ENCODE measurements around the gene BCL2L14. TPM values are rescaled to one million over a fixed set of nuclear protein-coding genes. Genes with fewer than 3 reads are reported as not detected.

BCL2L14 gene
- total RNA-seq, 1 experiment from 2014 or later, result 0.30 TPM

DNA sequence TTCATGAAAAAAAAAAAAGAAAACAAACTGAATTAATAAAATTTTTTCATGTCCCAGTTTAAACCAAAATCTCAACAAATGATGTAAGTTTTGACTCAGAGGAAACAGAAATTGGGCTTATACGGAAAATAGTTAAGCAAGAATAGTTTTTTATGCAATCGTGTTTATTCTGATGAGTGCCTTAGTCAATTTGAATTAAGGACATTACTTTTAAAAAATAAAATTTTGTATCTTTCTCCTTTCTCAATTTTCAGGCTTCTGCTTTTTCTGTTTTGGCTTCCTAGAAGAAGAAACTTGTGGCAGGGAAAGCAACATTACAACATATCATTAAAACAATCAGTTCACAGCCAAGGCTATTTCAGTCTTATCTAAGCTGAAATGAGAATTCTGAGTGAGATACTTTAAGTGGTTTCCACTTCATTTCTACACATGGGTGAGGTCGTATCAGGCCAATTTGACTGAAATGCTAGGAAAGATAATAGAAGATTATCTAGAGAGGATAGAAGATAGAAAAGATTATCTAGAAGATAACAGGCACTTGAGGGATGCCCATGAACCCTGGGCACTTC, 52.4 kb downstream of the BCL2L14 start:
- ATAC-seq, result no peak
- no peaks in the 10 kb centered on the region for H3K27me3 ChIP-seq (ENCODE audit: insufficient read depth, low read length)
- no peaks in the 10 kb centered on the region for H3K9me3 ChIP-seq (ENCODE audit: control insufficient read depth in 1 of 2, insufficient read depth in 1 of 2, low read depth in 1 of 2, low read length in 2 of 2)
- no peak for DNase-seq (ENCODE audit: low read depth, low spot score)
- H3K79me2 ChIP-seq (ENCODE audit: insufficient read depth, low read length), result no peaks in the 10 kb centered on the region
- ChIA-PET RAD21 (ENCODE audit: low non-redundant PET in 1 of 2, low total read pairs in 2 of 2, uncharacterized antibody in 2 of 2, unreplicated experiment in 2 of 2) (no interaction called here), CTCF (no interaction called here), POLR2A (no interaction called here)
- no peak overlapping the region for H3K27ac ChIP-seq (ENCODE audit: low read depth, low read length)
- no peaks in the 10 kb centered on the region for H3K4me1 ChIP-seq (ENCODE audit: control insufficient read depth in 1 of 2, insufficient read depth in 2 of 2, low read length in 2 of 2)
- H3K36me3 ChIP-seq (ENCODE audit: control insufficient read depth in 1 of 2, insufficient read depth in 2 of 2, low read length in 2 of 2), result peaks cover 3 to 10% of the 10 kb centered on the region in 2 experiments; a peak in 3 of 4 replicates
- H2AFZ ChIP-seq (ENCODE audit: low read depth, low read length, poor library complexity, severe bottlenecking), result no peak overlapping the region
- H3K9me2 ChIP-seq (ENCODE audit: insufficient read depth), result no peaks in the 10 kb centered on the region
- no peak overlapping the region for H3K4me3 ChIP-seq (replicated peaks in 1 of 2; ENCODE audit: low read depth in 1 of 2, low read length in 2 of 2)
- no TSS peak for BruUV-seq (replicated peaks)
- TF ChIP-seq CBX3 (IDR thresholded peaks at IDR 0.05; ENCODE audit: low read depth), result no peak
- TF ChIP-seq, protein P1, sequence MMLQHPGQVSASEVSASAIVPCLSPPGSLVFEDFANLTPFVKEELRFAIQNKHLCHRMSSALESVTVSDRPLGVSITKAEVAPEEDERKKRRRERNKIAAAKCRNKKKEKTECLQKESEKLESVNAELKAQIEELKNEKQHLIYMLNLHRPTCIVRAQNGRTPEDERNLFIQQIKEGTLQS (IDR thresholded peaks at IDR 0.05), result no peak
- TF ChIP-seq POLR2A (IDR thresholded peaks at IDR 0.05; ENCODE audit: borderline replicate concordance, extremely low read depth, insufficient read depth, insufficient read length), result no peak
- TF ChIP-seq EGR1 (IDR thresholded peaks at IDR 0.05; ENCODE audit: low read depth), result no peak
- TF ChIP-seq FOSL1 (IDR thresholded peaks at IDR 0.05; ENCODE audit: low read depth), result no peak
- no peak for TF ChIP-seq TCF7L2 (IDR thresholded peaks at IDR 0.05; ENCODE audit: borderline replicate concordance, extremely low read depth, insufficient read depth, insufficient read length)
- no peak for TF ChIP-seq SP1 (IDR thresholded peaks at IDR 0.05; ENCODE audit: low read depth)
- no peak for TF ChIP-seq ZNF274 (IDR thresholded peaks at IDR 0.05; ENCODE audit: low read depth, low read length)
- TF ChIP-seq ELF1 (IDR thresholded peaks at IDR 0.05; ENCODE audit: borderline replicate concordance, low read depth), result no peak
- TF ChIP-seq CEBPB (IDR thresholded peaks at IDR 0.05; ENCODE audit: low read depth), result no peak
- TF ChIP-seq SRF (IDR thresholded peaks at IDR 0.05; ENCODE audit: low read depth), result no peak
- no peak for TF ChIP-seq ZFX (IDR thresholded peaks at IDR 0.05)
- intact Hi-C loops (cut with micrococcal nuclease), result no loop called here
- no peak overlapping the region for H3K9ac ChIP-seq (ENCODE audit: low read length)
- H4K20me1 ChIP-seq (ENCODE audit: insufficient read depth), result no peaks in the 10 kb centered on the region
- H3K4me2 ChIP-seq (ENCODE audit: low read length), result no peak overlapping the region

DNA sequence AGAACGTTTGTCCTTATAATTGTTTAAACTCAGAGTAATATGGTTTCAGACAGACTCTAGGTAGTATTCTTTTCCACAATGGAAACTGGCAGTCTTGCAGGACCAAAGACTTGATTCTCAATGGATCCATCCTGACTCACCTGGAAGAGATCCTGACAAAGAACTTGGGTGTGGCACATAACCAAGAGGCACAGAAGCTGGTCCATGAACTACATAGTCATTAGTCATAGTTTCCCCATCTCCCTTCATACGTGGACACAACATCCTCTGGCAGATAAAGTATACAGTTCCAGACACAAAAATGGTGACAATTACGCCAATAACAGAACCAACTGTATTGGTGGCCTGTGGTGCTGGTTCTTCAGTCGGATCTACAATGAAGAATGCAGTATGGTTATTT, 55.8 kb downstream of the BCL2L14 start:
- Histone ChIP-seq H3K27ac (ENCODE audit: low read depth, low read length) (no peak overlapping the region), H3K4me1 (ENCODE audit: control insufficient read depth in 1 of 2, insufficient read depth in 2 of 2, low read length in 2 of 2) (no peaks in the 10 kb centered on the region), H3K27me3 (ENCODE audit: insufficient read depth, low read length) (no peaks in the 10 kb centered on the region), H3K9me3 (ENCODE audit: control insufficient read depth in 1 of 2, insufficient read depth in 1 of 2, low read depth in 1 of 2, low read length in 2 of 2) (no peaks in the 10 kb centered on the region), H3K4me3 (replicated peaks in 1 of 2; ENCODE audit: low read depth in 1 of 2, low read length in 2 of 2) (no peak overlapping the region), H2AFZ (ENCODE audit: low read depth, low read length, poor library complexity, severe bottlenecking) (no peak overlapping the region), H3K36me3 (ENCODE audit: control insufficient read depth in 1 of 2, insufficient read depth in 2 of 2, low read length in 2 of 2) (peaks cover 3 to 9% of the 10 kb centered on the region in 2 experiments; a peak in 3 of 4 replicates), H3K4me2 (ENCODE audit: low read length) (no peak overlapping the region), H4K20me1 (ENCODE audit: insufficient read depth) (no peaks in the 10 kb centered on the region), H3K9me2 (ENCODE audit: insufficient read depth) (no peaks in the 10 kb centered on the region), H3K79me2 (ENCODE audit: insufficient read depth, low read length) (no peaks in the 10 kb centered on the region), H3K9ac (ENCODE audit: low read length) (no peak overlapping the region)
- ChIA-PET CTCF (no interaction called here), RAD21 (ENCODE audit: low non-redundant PET in 1 of 2, low total read pairs in 2 of 2, uncharacterized antibody in 2 of 2, unreplicated experiment in 2 of 2) (interaction anchor here in 1 of 2 experiments (0.7 kb wide), 1 partner anchor 158 kb away, joined by 3 read pairs; no protein-coding TSS in a partner anchor), POLR2A (no interaction called here)
- TF ChIP-seq TCF7L2 (IDR thresholded peaks at IDR 0.05; ENCODE audit: borderline replicate concordance, extremely low read depth, insufficient read depth, insufficient read length) (no peak), CBX3 (IDR thresholded peaks at IDR 0.05; ENCODE audit: low read depth) (no peak), CEBPB (IDR thresholded peaks at IDR 0.05; ENCODE audit: low read depth) (no peak), ZFX (IDR thresholded peaks at IDR 0.05) (no peak), SIN3A (IDR thresholded peaks at IDR 0.05; ENCODE audit: low read depth) (no peak), EGR1 (IDR thresholded peaks at IDR 0.05; ENCODE audit: low read depth) (no peak), YY1 (IDR thresholded peaks at IDR 0.05; ENCODE audit: extremely low read depth, insufficient replicate concordance, low read depth, low read length) (no peak), JUND (IDR thresholded peaks at IDR 0.05) (no peak), SRF (IDR thresholded peaks at IDR 0.05; ENCODE audit: low read depth) (no peak), EZH2phosphoT487 (IDR thresholded peaks at IDR 0.05; ENCODE audit: borderline replicate concordance) (no peak), RAD21 (IDR thresholded peaks at IDR 0.05; ENCODE audit: low read depth) (no peak)
- TF ChIP-seq, protein P2, sequence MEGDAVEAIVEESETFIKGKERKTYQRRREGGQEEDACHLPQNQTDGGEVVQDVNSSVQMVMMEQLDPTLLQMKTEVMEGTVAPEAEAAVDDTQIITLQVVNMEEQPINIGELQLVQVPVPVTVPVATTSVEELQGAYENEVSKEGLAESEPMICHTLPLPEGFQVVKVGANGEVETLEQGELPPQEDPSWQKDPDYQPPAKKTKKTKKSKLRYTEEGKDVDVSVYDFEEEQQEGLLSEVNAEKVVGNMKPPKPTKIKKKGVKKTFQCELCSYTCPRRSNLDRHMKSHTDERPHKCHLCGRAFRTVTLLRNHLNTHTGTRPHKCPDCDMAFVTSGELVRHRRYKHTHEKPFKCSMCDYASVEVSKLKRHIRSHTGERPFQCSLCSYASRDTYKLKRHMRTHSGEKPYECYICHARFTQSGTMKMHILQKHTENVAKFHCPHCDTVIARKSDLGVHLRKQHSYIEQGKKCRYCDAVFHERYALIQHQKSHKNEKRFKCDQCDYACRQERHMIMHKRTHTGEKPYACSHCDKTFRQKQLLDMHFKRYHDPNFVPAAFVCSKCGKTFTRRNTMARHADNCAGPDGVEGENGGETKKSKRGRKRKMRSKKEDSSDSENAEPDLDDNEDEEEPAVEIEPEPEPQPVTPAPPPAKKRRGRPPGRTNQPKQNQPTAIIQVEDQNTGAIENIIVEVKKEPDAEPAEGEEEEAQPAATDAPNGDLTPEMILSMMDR (IDR thresholded peaks at IDR 0.05 in 2 of 3, conservative IDR thresholded peaks at IDR 0.05 in 1 of 3; ENCODE audit: borderline replicate concordance in 1 of 3, insufficient read depth in 1 of 3, low read depth in 2 of 3, low read length in 2 of 3), result no peak
- TF ChIP-seq, protein P3, sequence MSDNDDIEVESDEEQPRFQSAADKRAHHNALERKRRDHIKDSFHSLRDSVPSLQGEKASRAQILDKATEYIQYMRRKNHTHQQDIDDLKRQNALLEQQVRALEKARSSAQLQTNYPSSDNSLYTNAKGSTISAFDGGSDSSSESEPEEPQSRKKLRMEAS (IDR thresholded peaks at IDR 0.05), result no peak
- intact Hi-C loops (cut with micrococcal nuclease), result no loop called here
- no peak for DNase-seq (ENCODE audit: low read depth, low spot score)
- no TSS peak for BruUV-seq (replicated peaks)
- no peak for ATAC-seq

All from HCT116 (cell line).